ENCODE results near the gene HLA-DQB2.
"Not testable (repeated sequence)": the region's sequence is repeated elsewhere in the genome, so short reads cannot be mapped to it uniquely, and the experiment has no call there.

DNA sequence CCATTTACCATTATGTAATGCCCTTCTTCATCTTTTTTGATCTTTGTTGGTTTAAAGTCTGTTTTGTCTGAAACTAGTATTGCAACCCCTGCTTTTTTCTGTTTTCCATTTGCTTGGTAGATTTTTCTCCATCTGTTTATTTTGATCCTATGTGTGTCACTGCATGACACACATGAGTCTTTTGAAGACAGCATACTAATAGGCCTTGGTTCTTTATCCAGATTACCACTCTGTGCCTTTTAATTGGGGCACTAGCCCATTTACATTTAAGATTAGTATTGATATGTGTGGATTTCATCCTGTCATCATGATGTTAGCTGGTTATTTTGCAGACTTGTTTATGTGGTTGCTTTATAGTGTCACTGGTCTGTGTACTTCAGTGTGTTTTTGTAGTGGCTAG is 42.1 kb upstream of the HLA-DQB2 start:
- TF ChIP-seq RAD21 (IDR thresholded peaks at IDR 0.05; ENCODE audit: low read length); MAZ (IDR thresholded peaks at IDR 0.05; ENCODE audit: borderline replicate concordance, low read depth, low read length); CHD1 (IDR thresholded peaks at IDR 0.05; ENCODE audit: low read depth, low read length); POLR2A (IDR thresholded peaks at IDR 0.05; ENCODE audit: low read depth, low read length); SMC3 (IDR thresholded peaks at IDR 0.05; ENCODE audit: low read depth, low read length); BHLHE40 (IDR thresholded peaks at IDR 0.05; ENCODE audit: low read depth, low read length); MXI1 (IDR thresholded peaks at IDR 0.05; ENCODE audit: borderline replicate concordance, low read depth, low read length); FOS (IDR thresholded peaks at IDR 0.05; ENCODE audit: low read depth, low read length); RFX5 (IDR thresholded peaks at IDR 0.05; ENCODE audit: low read depth, low read length); RCOR1 (IDR thresholded peaks at IDR 0.05; ENCODE audit: insufficient replicate concordance, low read length); NFE2L2 (IDR thresholded peaks at IDR 0.05; ENCODE audit: low read depth, low read length): not testable (repeated sequence)
- TF ChIP-seq, protein P1, sequence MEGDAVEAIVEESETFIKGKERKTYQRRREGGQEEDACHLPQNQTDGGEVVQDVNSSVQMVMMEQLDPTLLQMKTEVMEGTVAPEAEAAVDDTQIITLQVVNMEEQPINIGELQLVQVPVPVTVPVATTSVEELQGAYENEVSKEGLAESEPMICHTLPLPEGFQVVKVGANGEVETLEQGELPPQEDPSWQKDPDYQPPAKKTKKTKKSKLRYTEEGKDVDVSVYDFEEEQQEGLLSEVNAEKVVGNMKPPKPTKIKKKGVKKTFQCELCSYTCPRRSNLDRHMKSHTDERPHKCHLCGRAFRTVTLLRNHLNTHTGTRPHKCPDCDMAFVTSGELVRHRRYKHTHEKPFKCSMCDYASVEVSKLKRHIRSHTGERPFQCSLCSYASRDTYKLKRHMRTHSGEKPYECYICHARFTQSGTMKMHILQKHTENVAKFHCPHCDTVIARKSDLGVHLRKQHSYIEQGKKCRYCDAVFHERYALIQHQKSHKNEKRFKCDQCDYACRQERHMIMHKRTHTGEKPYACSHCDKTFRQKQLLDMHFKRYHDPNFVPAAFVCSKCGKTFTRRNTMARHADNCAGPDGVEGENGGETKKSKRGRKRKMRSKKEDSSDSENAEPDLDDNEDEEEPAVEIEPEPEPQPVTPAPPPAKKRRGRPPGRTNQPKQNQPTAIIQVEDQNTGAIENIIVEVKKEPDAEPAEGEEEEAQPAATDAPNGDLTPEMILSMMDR (conservative IDR thresholded peaks at IDR 0.05; ENCODE audit: low read depth, low read length) = not testable (repeated sequence)
- TF ChIP-seq, protein P2, sequence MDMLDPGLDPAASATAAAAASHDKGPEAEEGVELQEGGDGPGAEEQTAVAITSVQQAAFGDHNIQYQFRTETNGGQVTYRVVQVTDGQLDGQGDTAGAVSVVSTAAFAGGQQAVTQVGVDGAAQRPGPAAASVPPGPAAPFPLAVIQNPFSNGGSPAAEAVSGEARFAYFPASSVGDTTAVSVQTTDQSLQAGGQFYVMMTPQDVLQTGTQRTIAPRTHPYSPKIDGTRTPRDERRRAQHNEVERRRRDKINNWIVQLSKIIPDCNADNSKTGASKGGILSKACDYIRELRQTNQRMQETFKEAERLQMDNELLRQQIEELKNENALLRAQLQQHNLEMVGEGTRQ (IDR thresholded peaks at IDR 0.05; ENCODE audit: low read depth, low read length) = not testable (repeated sequence)
